Activated T-cell treated with anti-CD3 and anti-CD28 coated beads for 4 hours (primary cell): ENCODE results near the gene COMT.
A peak's percentile ranks its signal among the peaks of the same experiment; 100 is the strongest.
"Not testable (repeated sequence)": the region's sequence is repeated elsewhere in the genome, so short reads cannot be mapped to it uniquely, and the experiment has no call there.

Experiments used
- DNase-seq: peaks from one replicate; pipeline ENCODE4 v3.0.0-alpha.2; 2020

The COMT gene

GRCh38 chr22:19909350-19910179 is 32.0 kb upstream of the COMT start:
- DNase-seq = peak; percentile 78

DNA sequence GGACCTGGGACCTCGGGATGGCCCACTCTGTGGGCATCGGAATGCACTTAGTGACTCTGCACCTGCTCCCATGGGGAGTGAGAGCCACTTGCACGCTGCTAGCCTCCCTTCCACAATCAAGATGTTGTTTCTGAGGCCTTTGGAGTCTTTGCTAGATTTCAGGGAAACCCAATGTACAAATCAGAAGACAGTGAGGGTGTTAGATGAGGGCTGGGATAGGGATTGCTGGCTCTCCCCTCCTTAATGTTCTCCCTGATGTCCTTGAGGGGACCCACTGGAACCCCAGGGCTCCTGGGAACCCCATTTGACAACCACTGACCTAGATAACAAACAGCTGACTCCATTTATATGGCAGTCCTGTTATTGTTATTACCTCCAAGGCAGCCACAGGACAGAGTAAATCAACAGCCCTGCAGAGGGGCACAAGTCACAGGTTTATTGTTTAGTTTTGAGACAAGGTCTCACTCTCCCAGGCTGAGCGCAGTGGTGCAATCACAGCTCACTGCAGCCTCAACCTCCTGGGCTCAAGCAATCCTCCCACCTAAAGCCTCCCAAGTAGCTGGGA is 31.3 kb upstream of the COMT start:
- DNase-seq = no peak

DNA sequence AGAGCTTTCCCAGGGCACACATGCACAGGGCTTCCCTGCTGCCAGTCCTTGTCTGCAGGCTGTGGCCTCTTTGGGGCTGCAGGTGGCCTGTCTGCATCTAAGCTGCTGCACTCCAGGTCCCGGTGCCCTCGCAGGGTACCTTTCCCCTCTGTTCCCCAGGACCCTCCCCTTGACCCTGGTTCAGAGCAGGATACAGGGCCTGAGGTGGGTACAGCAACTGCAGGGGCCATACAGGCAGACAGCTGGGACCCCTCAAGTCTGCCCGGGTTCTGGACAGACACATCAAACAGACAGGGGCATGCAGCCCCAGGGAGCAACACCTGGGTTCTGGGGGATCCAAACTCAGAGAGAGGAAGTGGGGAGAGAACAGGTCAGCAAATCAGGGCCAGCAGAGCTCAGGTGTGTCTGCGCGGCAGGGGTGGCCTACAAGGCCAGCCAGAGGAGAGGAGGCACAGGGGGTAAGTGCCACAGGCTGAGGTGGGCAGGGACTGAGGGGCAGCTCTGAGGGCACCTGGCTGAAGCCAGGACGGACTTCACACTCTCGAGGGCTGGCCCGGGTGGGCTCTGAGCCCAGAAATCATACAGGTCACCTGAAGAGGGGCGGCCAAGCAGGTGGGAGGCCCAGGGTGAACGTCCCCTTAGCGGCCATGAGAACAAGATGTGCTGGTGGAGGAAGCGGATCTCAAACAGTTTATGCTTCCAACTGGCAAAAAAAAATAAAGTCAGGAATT is 29.9 kb upstream of the COMT start:
- DNase-seq = no peak

- DNase-seq = no peak
Observed at GRCh38 chr22:19912271-19912999, 29.1 kb upstream of the COMT start.

DNA sequence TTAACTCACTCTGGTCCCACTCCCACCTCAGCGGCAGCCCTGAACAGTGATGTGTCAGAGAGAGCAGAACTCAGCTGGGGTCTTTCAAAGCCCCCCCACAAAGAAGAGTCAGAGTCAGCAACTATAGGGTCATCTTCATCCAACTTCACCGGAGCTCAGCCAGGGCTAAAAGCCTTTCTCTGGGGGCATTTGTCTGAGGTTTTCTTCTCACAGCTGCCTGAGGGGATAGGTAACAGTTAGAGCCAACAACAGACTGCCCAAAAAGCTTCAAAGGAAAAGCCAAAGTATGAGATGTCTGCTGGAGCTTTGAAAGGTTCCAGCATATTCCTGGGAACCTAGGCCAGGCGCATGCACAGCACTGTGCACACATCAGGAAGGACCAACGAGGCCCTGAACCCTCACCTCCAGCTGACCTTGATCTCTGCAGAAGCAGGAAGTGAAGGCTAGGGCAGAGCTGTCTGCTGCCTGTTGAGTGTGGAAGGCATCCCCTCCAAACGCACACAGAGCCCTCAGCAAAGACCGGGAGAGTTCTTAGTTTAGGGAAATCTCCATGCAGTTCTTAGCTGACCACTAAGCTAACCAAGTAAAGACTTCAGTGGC is 28.1 kb upstream of the COMT start:
- no peak for DNase-seq

- no peak for DNase-seq
Observed at GRCh38 chr22:19914201-19914943, 27.2 kb upstream of the COMT start.

DNA sequence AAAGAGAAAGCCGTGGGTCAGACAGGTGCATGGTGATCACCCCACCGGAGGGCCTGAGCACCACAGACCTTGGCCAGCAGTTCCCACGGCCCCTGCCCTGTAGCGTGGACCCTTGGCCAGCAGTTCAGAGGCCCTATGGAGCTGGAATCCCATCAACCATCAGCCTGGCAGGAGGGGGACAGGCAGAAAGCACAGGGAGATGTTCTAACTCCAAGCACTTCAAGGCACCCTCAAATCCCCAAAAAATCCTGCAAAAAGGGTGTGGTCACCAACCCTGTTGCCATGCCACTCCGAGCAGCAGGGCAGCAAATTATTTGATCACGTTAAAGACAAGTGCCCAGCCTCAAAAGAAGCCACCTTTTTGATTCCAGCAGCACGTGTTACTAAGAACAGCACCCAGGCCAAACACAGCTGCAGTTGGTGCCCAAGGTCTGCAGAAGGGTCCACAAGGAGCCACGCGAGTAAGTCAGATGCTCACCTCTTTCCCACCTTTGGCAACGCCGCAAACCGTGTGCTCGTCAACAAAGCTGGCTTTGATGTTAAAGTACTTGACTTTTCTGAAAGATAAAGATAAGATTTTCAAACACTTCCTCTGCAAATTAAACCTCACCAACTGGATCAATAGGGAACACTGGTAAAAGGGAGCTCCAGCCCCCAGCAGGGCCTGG is 26.2 kb upstream of the COMT start:
- no peak for DNase-seq

- DNase-seq = no peak
Observed at GRCh38 chr22:19916006-19916405, 25.6 kb upstream of the COMT start.

GRCh38 chr22:19916941-19917340 is 24.6 kb upstream of the COMT start:
- DNase-seq = no peak

- no peak for DNase-seq
Observed at GRCh38 chr22:19917389-19918138, 24.0 kb upstream of the COMT start.

DNA sequence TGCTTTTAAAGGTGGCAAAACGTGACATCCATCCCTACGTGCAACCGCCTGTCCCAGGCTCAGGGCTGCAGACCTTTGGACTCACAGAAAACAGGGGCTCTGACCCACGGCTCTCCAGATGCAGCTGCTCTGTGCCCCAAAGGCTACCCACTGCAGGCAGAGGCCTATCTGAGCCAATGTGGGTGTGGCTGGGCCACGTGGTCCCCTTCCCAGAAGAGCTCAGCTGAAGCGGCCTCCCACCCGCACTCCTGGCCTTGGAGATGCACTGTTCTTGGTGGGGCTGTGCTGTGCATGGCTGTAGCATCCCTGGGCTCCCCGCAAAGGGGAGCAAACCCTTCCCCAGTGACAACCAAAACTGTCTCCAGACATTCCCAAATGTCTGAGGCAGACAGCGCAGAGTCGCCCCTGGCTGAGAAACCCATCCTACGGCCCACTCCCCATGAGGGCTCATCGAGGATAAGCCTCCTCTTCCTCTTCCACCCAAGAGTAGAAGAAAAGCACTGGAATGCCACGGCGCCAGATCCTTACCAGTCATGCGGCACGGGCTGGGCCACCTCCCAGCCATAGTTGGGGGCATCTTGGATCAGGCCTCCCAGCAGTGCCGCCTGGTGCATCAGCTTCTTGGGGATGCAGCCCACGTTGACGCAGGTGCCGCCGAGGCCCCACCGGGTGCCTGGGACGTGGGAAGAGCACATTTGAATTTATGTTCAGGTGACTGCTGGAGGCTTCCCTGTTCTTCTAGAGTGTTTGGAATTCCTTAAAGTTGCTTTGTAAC is 23.1 kb upstream of the COMT start:
- no peak for DNase-seq

- no peak for DNase-seq
Observed at GRCh38 chr22:19919701-19920363, 21.7 kb upstream of the COMT start.

DNA sequence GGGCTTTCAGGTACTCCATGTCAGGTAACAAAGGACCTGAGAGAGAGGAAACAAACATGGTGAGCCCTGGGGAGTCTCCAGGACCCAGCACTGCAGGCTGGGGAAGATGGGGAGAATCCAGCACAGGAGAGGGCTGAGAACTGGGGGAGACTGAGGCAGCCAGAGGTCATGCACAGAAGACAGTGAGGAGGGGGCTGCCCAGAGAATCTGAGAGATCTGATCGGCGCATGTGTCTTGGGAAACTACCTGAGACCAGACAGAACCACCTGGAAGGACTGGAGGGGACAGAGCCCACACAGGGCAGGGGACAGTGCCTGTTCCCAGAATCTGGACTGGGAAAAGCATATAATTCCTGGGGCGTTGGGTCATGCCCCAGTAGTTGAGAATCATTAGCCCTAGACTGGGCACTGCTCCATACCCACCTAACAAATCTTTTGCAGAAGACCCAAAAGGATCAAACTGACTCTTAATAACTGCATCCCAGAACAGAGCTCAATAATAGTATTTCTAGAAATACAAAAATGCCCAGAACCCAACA is 20.0 kb upstream of the COMT start:
- DNase-seq = no peak

DNA sequence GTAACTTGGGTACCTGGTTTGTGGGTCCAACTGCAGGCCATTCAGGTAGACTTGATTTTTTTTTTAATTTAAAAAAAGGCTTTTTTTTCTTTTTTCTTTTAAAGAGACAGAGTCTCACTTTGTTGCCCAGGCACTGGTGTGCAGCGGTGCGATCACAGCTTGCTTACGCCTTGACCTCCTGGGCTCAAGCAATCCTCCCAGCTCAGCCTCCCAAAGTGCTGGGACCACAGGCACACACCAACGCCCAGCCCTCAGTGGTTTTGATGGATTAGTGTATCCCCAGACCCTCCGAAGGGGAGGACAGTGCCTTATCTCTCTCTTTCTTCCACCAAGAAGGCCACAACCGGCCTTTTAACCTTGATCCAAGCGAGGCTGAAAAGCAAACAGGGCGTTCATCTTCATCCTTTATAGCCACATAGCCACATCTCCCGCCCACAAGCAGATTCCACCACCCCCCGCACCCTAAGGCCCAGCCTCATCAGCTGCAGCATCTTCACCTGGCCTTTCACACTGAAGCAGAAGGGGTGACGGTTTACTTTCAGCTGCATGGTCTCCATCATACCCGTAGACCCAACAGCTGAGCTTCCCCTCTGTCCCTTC is 17.6 kb upstream of the COMT start:
- no peak for DNase-seq

GRCh38 chr22:19926028-19926427 is 15.5 kb upstream of the COMT start:
- DNase-seq = not testable (repeated sequence)

- DNase-seq = no peak
Observed at GRCh38 chr22:19927696-19928095, 13.9 kb upstream of the COMT start.

DNA sequence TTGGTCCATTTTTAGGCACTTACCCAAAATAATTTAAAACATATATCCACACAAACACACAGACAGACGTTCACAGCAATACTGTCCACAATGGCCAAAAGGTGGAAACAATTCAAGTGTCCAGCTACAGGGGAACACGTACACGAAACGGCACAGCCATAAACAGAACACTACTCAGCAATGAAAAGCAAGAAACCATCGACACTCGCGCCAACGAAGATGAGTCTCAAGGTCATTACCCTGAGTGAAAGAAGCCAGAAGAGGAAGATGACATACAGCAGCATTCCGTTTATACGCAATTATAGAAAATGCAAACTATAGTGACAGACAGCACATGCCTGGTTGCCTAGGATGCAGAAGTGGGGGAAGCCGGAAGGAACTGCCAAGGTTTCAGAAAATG is 13.4 kb upstream of the COMT start:
- no peak for DNase-seq
